ENCODE results near the gene FOXA1.

Gene FOXA1

DNA sequence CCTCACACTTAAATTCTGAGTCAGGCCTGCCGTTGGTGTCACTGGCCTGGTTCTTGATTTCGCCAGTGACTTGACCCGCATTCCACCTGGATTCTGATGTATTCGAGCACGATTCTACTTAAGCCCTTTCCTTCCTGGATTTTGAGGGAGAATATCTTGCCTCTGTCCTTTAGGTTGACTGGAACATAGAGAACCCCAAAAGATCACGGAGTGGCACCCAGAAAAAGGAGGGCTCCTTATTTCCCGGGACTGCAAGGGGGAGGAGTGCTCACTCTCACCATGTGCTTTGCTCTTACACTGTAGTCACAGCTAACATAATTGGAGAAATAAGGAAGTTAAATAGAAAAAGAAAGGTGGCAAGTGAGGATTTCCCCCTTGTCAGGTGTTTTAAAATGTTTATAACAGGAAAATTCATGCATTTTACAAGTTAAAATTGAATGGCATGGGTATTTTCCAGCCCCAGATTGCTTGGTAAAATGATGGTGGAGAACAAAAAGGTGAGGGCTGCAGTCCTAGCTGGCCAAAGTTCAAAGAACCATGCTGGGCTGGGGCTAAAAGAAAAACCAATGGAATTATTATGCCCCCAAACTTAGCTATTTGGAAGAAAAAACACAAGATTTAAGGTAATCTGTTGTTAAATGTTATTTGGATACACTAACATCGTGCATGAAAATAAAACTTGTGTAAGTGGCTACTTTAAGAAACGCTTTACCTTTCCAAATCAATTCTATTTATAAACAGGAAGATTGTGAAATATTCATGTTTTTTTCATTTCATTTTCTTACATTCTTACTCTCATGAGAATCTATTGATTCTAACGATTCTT lies 8.9 kb downstream of the FOXA1 start:
- H3K36me3 ChIP-seq (replicated peaks; ENCODE audit: insufficient read depth, low read length), result no peaks in the 10 kb centered on the region
- H3F3A ChIP-seq (ENCODE audit: insufficient read depth, low read length), result no peaks in the 10 kb centered on the region
- no peaks in the 10 kb centered on the region for H3K4me1 ChIP-seq (ENCODE audit: low read length)
- no peak overlapping the region for H3K4me3 ChIP-seq (ENCODE audit: low read length)
- TF ChIP-seq, protein P1, sequence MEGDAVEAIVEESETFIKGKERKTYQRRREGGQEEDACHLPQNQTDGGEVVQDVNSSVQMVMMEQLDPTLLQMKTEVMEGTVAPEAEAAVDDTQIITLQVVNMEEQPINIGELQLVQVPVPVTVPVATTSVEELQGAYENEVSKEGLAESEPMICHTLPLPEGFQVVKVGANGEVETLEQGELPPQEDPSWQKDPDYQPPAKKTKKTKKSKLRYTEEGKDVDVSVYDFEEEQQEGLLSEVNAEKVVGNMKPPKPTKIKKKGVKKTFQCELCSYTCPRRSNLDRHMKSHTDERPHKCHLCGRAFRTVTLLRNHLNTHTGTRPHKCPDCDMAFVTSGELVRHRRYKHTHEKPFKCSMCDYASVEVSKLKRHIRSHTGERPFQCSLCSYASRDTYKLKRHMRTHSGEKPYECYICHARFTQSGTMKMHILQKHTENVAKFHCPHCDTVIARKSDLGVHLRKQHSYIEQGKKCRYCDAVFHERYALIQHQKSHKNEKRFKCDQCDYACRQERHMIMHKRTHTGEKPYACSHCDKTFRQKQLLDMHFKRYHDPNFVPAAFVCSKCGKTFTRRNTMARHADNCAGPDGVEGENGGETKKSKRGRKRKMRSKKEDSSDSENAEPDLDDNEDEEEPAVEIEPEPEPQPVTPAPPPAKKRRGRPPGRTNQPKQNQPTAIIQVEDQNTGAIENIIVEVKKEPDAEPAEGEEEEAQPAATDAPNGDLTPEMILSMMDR (IDR thresholded peaks at IDR 0.05; ENCODE audit: low read length), result no peak
- no peak for TF ChIP-seq EZH2 (optimal IDR thresholded peaks at IDR 0.05; ENCODE audit: low read depth, low read length)
- TF ChIP-seq EZH2phosphoT487 (IDR thresholded peaks at IDR 0.05; ENCODE audit: low read length), result no peak
- H3K9me2 ChIP-seq (replicated peaks; ENCODE audit: insufficient read depth, low read length), result no peaks in the 10 kb centered on the region
- H2AFZ ChIP-seq (ENCODE audit: low read length), result no peak overlapping the region
- H3K79me2 ChIP-seq (ENCODE audit: low read length), result no peaks in the 10 kb centered on the region
- DNase-seq, result no peak
- H3K9ac ChIP-seq (ENCODE audit: low read length), result no peak overlapping the region
- H3K27ac ChIP-seq (ENCODE audit: low read length), result no peak overlapping the region
- no peak overlapping the region for H3K4me2 ChIP-seq (ENCODE audit: low read depth, low read length)
- no peaks in the 10 kb centered on the region for H4K20me1 ChIP-seq (ENCODE audit: insufficient read depth, low read length)
- H3K9me3 ChIP-seq (replicated peaks; ENCODE audit: insufficient read depth, low read length), result no peaks in the 10 kb centered on the region
- H3K27me3 ChIP-seq (replicated peaks; ENCODE audit: insufficient read depth, low read length), result no peaks in the 10 kb centered on the region

DNA sequence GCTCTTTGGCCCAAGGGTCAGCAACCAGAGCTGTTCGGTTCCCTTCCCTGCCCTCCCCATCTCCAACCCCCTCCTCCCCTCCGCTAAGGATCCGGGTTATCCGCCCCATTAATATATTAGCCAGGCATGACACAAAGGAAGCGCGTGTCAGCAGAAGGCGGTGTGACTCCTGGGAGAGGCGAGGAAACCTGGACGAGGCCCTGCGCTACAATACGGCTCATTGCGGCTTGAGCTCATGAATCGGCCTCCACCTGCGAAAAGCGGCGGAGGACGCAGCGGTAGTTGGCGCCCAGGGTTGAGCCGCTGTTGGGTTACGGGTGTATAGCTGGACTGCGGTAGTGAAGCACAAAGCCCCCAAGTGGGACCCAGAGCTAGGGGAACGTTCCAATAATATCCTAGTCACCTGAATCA lies 9.9 kb downstream of the FOXA1 start:
- H3K4me3 ChIP-seq (ENCODE audit: low read length), result no peak overlapping the region
- no peaks in the 10 kb centered on the region for H4K20me1 ChIP-seq (ENCODE audit: insufficient read depth, low read length)
- H3K4me2 ChIP-seq (ENCODE audit: low read depth, low read length), result no peak overlapping the region
- no peak overlapping the region for H3K9ac ChIP-seq (ENCODE audit: low read length)
- H2AFZ ChIP-seq (ENCODE audit: low read length), result no peak overlapping the region
- no peaks in the 10 kb centered on the region for H3K9me2 ChIP-seq (replicated peaks; ENCODE audit: insufficient read depth, low read length)
- H3K36me3 ChIP-seq (replicated peaks; ENCODE audit: insufficient read depth, low read length), result no peaks in the 10 kb centered on the region
- no peak for TF ChIP-seq EZH2phosphoT487 (IDR thresholded peaks at IDR 0.05; ENCODE audit: low read length)
- TF ChIP-seq EZH2 (optimal IDR thresholded peaks at IDR 0.05; ENCODE audit: low read depth, low read length), result no peak
- TF ChIP-seq, protein P1 (IDR thresholded peaks at IDR 0.05; ENCODE audit: low read length), result no peak
- H3K27me3 ChIP-seq (replicated peaks; ENCODE audit: insufficient read depth, low read length), result no peaks in the 10 kb centered on the region
- no peaks in the 10 kb centered on the region for H3K4me1 ChIP-seq (ENCODE audit: low read length)
- no peaks in the 10 kb centered on the region for H3F3A ChIP-seq (ENCODE audit: insufficient read depth, low read length)
- H3K27ac ChIP-seq (ENCODE audit: low read length), result no peak overlapping the region
- no peaks in the 10 kb centered on the region for H3K9me3 ChIP-seq (replicated peaks; ENCODE audit: insufficient read depth, low read length)
- DNase-seq, result no peak
- no peaks in the 10 kb centered on the region for H3K79me2 ChIP-seq (ENCODE audit: low read length)

DNA sequence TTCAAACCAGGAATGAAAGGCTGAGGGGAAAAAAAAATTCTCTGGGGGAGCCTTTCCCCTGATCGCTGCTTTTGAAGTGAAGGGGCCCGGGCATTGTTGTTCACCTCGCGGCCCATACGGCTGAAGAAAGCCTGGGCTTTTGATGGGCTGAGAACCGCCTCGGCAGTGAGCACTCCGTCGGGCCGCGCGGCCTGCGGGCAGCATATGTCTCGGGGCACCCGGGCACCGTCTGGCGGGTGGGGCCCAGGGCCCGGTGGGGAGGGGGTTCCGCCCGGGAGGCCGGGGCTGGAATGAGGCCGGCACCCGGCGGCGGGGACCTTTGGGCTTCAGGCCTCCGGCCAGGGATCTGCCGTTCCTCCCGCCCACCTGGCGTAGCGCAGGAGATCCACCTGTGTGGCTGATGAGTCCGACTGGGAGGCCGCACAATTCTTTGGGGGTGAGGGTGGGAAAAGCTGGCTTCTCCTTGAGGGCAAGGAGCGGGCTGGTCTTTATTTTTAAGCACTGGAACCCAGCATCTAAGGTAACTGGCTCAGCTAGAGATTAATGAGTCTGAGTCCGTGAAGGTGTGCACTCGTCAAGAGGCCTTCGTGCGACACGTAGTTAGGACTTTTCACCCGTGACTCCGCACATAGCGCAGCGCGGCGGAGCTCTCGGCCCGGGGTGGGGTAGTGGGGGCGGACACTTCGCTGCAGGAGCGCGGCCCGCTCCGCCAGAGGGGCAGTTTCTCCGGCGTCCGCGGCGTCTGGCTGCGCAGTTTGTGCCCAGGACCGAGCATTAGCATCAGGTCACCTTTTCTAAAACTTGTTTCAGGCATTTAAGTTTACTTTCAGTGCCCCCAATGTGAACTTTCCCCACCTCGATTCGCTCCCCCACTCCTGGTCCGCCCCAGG lies 10.6 kb downstream of the FOXA1 start:
- Histone ChIP-seq H3K27ac (ENCODE audit: low read length) (no peak overlapping the region), H3K4me3 (ENCODE audit: low read length) (no peak overlapping the region), H3K9me3 (replicated peaks; ENCODE audit: insufficient read depth, low read length) (no peaks in the 10 kb centered on the region), H3K9ac (ENCODE audit: low read length) (no peak overlapping the region), H3F3A (ENCODE audit: insufficient read depth, low read length) (no peaks in the 10 kb centered on the region), H3K4me1 (ENCODE audit: low read length) (no peaks in the 10 kb centered on the region), H4K20me1 (ENCODE audit: insufficient read depth, low read length) (no peaks in the 10 kb centered on the region), H2AFZ (ENCODE audit: low read length) (no peak overlapping the region), H3K36me3 (replicated peaks; ENCODE audit: insufficient read depth, low read length) (no peaks in the 10 kb centered on the region), H3K9me2 (replicated peaks; ENCODE audit: insufficient read depth, low read length) (no peaks in the 10 kb centered on the region), H3K27me3 (replicated peaks; ENCODE audit: insufficient read depth, low read length) (no peaks in the 10 kb centered on the region), H3K79me2 (ENCODE audit: low read length) (no peaks in the 10 kb centered on the region), H3K4me2 (ENCODE audit: low read depth, low read length) (no peak overlapping the region)
- no peak for TF ChIP-seq EZH2phosphoT487 (IDR thresholded peaks at IDR 0.05; ENCODE audit: low read length)
- TF ChIP-seq EZH2 (optimal IDR thresholded peaks at IDR 0.05; ENCODE audit: low read depth, low read length), result no peak
- TF ChIP-seq, protein P1 (IDR thresholded peaks at IDR 0.05; ENCODE audit: low read length), result no peak
- no peak for DNase-seq

Data from MM.1S (cell line).